ENCODE measurements around the gene SYCP2.
"Not testable (repeated sequence)": the region's sequence is repeated elsewhere in the genome, so short reads cannot be mapped to it uniquely, and the experiment has no call there.

GRCh38 chr20:59957568-59957967 is 24.1 kb upstream of the SYCP2 start:
- TF ChIP-seq, protein P1, sequence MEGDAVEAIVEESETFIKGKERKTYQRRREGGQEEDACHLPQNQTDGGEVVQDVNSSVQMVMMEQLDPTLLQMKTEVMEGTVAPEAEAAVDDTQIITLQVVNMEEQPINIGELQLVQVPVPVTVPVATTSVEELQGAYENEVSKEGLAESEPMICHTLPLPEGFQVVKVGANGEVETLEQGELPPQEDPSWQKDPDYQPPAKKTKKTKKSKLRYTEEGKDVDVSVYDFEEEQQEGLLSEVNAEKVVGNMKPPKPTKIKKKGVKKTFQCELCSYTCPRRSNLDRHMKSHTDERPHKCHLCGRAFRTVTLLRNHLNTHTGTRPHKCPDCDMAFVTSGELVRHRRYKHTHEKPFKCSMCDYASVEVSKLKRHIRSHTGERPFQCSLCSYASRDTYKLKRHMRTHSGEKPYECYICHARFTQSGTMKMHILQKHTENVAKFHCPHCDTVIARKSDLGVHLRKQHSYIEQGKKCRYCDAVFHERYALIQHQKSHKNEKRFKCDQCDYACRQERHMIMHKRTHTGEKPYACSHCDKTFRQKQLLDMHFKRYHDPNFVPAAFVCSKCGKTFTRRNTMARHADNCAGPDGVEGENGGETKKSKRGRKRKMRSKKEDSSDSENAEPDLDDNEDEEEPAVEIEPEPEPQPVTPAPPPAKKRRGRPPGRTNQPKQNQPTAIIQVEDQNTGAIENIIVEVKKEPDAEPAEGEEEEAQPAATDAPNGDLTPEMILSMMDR (IDR thresholded peaks at IDR 0.05; ENCODE audit: low read depth, low read length), result not testable (repeated sequence)
- not testable (repeated sequence) for TF ChIP-seq EZH2phosphoT487 (IDR thresholded peaks at IDR 0.05; ENCODE audit: low read depth)
